Stimulated activated CD4-positive, alpha-beta T cell treated with anti-CD3 and anti-CD28 coated beads, Interleukin-2, amount 100 ng/mL, for 24 hours (primary cell): ENCODE measurements around the gene LACTB.

Source experiments
- DNase-seq, 2 donors: peaks; one replicate each; pipeline ENCODE4 v3.0.0-alpha.2; 2020

LACTB gene, protein sequence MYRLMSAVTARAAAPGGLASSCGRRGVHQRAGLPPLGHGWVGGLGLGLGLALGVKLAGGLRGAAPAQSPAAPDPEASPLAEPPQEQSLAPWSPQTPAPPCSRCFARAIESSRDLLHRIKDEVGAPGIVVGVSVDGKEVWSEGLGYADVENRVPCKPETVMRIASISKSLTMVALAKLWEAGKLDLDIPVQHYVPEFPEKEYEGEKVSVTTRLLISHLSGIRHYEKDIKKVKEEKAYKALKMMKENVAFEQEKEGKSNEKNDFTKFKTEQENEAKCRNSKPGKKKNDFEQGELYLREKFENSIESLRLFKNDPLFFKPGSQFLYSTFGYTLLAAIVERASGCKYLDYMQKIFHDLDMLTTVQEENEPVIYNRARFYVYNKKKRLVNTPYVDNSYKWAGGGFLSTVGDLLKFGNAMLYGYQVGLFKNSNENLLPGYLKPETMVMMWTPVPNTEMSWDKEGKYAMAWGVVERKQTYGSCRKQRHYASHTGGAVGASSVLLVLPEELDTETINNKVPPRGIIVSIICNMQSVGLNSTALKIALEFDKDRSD

DNA sequence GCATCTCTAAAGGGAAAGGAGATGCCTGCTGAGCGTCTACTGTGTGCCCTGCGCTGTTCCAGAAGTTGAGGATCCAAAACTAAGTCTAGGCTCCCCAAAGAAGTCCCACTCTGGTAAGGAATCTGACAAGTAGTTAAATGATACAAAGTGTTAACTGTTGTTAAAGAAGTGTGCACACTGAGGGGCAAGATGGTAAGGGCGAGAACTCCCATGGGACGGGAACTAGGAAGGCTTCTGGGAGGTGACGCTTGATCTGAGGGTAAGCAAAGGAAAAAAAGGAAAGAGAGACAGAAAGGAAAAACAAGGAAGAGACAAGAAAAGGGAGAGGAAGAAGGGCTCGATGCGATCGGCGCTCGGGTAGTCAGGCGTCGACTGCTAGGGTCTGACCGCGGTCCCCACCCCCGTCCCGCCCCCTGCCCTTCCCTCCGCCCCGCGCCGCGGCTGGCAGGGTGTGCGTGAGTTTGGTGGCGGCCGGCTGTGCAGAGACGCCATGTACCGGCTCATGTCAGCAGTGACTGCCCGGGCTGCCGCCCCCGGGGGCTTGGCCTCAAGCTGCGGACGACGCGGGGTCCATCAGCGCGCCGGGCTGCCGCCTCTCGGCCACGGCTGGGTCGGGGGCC is at the start of gene LACTB:
Gene LACTB, plus strand, starts transcription at position 480 of the 620 bp plus-strand sequence. Its CDS starts 11 bp downstream, at position 491.
- DNase-seq: peak; percentile 82 to 83

DNA sequence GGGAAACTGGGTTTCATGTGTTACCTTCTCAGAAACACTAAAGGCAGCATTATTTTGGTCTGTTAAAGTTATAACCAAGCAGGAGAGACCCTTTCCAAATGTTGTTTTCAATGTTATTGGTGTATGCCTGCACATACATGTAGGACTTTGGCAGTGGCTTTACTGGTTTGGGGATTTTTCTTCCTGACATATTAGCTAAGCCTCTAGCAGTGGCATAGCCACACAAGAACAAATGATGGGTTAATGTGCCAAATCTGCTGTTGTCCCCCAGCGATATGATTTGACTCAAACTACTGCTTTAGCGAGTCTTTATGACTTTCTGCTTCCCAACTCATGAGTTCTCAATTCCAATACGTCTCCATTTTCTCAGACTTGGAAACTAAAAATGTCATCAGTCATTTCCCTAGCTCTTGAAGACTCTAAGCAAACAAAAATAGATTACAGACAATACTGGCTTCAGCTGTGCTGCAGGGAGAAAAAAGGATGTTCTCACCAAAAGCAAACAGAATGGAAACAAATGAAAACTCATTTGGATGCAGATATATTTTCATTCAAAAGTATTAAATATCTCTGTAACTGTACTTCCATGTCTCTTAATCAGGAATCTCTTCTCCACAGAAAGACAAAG is 49.5 kb upstream of the LACTB start:
- no peak for DNase-seq

GRCh38 chr15:63072809-63073277 is 48.8 kb upstream of the LACTB start:
- DNase-seq: no peak

- no peak for DNase-seq
These were observed 48.0 kb upstream of the LACTB start for GRCh38 chr15:63073497-63074172.

- no peak for DNase-seq
These were observed 46.4 kb upstream of the LACTB start for GRCh38 chr15:63075015-63075983.

- DNase-seq: no peak
These were observed 45.5 kb upstream of the LACTB start for GRCh38 chr15:63075984-63076713.

DNA sequence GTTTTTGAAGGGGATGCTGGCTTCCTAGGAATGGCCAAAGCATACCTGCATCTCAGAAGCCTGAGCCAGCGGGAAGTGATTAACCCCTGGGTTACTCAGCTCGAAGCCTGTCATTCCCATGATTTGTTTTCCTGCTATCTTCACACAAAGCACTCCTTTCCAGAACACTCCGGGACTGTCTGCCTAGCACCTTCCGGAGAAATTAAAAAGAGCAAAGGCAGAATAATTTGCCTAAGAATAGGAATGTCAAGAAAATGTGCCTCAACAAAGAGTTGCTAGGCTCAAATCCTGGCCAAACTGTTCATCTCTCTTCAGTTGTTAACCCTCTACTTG is 45.0 kb upstream of the LACTB start:
- DNase-seq: no peak

DNA sequence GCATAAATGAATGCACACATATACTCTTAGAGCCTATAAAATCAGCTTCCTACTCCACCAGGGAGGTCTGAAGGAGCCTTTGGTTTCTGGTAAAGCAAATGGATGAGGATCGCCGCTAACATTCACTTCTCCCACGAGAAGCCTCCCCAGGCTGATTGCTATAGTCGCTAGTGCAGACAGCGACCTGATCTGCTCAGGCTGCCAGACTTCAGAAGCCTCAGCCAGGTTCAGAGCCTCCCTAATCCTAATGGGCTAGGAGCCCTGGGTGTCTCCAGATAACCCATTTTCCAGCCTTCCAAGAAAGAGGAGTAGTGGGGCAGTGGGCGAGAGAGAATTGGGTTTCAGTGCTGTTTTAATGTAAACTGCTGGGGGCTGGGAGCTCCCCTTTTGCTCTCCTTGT is 43.7 kb upstream of the LACTB start:
- DNase-seq: no peak

DNA sequence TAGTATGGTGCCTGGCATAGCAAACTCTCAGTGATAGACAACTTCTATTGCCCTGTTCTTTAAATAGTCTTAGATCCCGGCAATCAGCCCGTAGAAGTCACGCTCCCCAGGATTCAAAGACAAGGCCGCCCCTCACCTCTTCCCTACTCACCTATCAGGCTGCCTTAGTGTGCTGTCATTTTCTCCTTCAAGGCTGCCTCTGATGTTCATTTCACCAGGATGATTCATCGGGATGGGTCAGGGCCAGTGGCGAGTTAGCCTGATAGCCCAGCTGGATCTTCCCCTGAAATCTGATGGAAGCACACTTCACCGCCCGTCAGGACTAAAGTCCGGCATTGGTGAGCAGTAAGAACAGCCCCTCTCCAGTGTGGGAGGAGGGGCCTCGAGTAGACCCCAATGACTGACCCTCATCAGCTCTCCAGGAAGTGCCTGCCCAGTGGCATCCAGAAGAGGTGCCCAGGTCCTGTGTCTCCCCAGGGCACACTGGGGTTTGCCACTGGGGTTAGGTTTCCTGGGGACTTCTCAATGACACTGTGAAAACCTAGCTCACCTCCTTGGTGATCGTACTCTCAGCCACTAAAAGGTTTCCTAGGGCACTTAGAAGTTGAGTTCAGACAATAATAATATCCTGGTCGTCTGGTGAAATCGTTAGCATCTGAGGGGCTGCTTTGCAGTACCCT is 41.6 kb upstream of the LACTB start:
- DNase-seq: no peak

DNA sequence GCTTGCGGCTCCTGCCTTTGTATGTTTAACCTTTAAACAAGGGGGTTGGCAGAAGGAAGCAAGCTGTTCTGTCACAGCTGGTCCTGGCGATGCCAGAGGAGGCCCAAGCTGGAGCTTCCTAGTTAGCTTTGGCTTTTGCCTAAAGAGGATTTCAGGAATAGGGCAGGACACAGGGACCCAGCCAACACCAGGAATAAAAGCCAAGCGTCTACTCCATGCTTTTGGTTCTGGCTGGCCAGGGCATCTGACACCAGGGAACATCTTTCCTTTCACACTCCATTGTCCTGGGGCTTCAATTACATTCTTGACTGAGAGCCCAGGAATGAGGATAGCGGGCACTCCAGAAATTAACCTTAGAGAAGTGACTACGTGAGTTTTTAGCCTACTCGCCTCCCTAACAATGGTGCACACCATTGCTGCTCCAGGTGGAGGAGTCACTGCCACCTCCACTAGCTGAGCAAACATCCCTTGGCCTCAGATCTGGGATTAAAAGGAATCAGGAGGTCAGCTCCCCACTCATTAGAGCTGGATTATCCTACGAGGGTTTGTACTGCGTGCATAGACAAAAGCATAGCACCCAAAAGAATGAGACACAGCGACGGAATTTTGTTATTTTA is 40.9 kb upstream of the LACTB start:
- no peak for DNase-seq

DNA sequence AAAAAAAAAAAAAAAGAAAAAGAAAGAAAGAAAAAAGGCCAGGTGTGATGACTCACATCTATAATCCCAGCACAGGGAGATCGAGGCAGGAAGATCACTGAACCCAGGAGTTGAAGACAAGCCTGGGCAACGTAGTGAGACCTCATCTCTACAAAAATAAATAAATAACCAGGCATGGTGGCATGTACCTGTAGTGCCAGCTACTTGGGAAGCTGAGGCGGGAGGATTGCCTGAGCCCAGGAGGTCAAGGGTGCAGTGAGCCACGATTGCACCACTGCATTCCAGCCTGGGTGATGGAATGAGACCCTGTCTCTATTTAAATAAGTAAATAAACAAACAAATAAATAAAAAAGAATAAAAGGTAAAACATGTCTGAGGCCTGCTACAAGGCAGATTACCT is 39.3 kb upstream of the LACTB start:
- DNase-seq: no peak

- no peak for DNase-seq
These were observed 38.6 kb upstream of the LACTB start for GRCh38 chr15:63083044-63083443.

DNA sequence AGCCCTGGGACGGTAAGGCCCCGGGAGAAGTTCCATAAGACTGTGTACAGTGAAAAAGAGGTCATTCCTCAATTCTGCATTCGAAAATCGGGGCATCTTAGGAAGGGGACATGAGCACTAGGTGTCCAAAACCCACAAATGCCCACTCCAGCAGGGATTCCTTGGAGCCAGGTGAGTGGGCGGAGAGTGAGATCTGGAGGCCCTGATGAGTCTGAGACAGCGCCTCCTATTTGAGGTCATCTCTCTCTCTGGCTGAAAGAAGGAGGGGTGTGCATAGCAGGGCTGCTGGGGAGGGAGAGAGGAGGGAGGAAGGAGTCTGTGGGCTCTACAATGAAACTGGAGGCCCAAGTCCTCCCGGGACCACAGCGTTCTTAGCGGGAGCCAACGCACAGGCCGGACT is 38.1 kb upstream of the LACTB start:
- no peak for DNase-seq

- no peak for DNase-seq
These were observed 36.9 kb upstream of the LACTB start for GRCh38 chr15:63084806-63085205.

DNA sequence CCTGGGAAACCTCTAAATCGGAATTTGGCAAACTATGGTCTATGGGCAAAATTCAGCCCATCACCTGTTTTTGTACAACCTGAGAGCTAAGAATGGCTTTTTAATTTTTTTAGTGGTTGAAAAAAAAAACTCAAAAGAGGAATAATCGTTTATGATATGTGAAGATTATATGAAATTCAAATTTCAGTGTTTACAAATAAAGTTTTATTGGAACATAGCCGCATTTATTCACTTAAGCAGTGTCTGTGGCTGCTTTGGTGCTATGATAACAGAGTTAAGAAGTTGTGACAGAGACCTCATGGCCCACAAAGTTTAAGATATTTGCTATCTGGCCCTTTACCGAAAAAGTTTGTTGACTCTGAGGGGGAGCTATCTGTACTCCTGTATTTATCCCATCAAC is 36.4 kb upstream of the LACTB start:
- DNase-seq: no peak

DNA sequence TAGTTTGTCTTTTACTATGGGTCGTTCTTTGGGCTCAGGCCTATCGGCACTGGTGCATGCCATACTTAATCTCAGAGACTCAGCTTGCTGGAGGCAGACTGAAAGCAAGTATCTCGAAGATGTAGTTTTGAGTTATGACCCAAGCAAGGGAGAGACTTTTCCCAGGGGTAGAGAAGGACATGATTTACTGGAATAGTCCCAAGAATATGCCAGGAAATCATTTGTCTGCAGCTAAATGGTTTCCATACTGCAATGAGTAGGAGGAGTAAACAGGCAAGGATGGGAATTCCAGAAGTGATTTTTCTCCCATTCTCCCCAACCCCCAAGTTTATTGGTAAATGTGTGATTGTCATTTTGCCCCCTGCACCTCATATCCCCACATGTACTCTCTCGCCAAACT is 35.4 kb upstream of the LACTB start:
- DNase-seq: no peak

GRCh38 chr15:63086947-63087346 is 34.7 kb upstream of the LACTB start:
- no peak for DNase-seq

DNA sequence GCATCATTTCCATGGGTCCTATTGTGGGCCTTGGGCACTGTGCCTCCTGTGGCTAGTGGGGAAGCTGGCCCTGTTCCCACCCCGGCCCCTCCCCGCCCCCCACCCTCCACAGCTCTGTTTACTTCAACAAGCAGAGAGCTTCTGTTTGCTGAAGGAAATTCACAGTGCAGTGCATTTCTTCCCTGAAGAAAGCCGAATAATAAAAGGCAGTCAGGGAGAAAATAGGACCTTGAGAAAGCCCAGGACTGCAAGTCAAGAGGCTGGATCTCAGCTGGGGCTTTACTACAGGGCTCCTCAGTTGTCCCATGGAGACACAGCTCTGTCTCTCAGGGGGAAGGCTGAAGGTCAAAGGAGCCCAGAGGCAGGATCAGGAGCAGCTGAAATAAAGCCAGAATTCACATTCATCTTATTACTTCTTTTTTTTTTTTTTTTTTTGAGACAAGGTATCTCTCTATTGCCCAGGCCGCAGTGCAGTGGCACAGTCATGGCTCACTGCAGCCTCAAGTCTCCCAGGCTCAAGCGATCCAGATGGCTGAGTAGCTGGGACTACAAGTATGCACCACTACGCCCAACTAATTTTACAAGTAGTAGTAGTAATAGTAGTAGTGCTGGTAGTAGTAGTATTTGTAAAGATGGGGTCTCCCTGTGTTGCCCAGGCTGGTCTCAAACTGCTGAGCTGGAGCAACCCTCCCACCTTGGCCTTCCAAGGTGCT is 33.0 kb upstream of the LACTB start:
- no peak for DNase-seq

DNA sequence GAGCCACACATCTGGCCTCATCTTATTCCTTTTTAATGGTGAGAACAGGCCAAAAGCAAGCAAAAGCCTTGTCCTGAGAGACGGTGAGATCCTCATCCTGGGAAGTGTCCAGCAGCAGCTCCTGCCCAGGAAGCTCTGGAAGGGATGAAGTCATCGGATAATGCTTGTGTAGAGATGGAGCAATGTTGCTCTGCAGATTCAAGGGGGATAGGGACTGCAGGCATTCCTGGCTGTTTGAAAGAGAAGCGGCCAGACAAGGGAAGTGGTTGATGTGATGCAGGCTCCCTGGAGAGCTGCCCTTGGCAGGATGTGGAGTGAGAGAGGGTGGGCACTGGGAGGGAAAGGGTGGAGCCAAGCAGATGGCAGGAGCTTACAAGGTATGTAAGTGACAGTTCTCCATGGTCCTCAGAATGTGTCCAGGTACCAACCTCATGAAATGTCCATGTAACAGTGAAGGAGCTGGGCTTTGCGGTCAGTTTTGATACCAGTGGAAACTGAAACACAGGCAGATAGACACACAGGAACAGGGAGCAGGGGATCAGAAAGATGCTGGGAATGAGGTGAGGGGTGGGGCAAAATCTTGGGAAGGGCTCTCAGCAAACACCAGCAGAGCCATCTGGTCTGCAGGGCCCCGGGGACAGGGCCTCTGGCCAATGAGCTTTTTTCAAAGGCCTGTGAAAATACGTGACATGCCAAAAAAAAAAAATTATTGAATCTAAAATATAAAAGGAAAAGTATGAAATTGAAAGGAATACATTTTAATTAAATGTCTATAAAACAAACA is 32.2 kb upstream of the LACTB start:
- no peak for DNase-seq
